Activated CD8-positive, alpha-beta memory T cell treated with anti-CD3 and anti-CD28 coated beads for 48 hours (primary cell): ENCODE data around the gene RFXANK.
"Not testable (repeated sequence)": the region's sequence is repeated elsewhere in the genome, so short reads cannot be mapped to it uniquely, and the experiment has no call there.

ENCODE experiments used
- DNase-seq, 3 experiments: peaks; one replicate each; pipeline ENCODE4 v3.0.0-alpha.2; 2020; ENCODE audit warnings: low read depth in 2 of 3, low spot score in 2 of 3

RFXANK gene

GRCh38 chr19:19205416-19206410, 13.7 kb downstream of the RFXANK start:
- no peak for DNase-seq

- DNase-seq = no peak
Measured at GRCh38 chr19:19206938-19207337, 14.9 kb downstream of the RFXANK start.

- no peak for DNase-seq
Measured at GRCh38 chr19:19207637-19208572, 15.8 kb downstream of the RFXANK start.

- no peak for DNase-seq
Measured at GRCh38 chr19:19209372-19209771, 17.3 kb downstream of the RFXANK start.

GRCh38 chr19:19211499-19212420, 19.7 kb downstream of the RFXANK start, which contains the start of gene NCAN:
Gene NCAN (plus strand): TSS chr19:19211958. CDS start chr19:19216954, 4,996 bp downstream.
- no peak for DNase-seq

GRCh38 chr19:19212916-19213315, 20.9 kb downstream of the RFXANK start:
- no peak for DNase-seq

- DNase-seq = no peak
Measured at GRCh38 chr19:19213426-19214158, 21.5 kb downstream of the RFXANK start.

GRCh38 chr19:19214159-19214490, 22.1 kb downstream of the RFXANK start:
- DNase-seq = no peak

- DNase-seq = no peak
Measured at GRCh38 chr19:19214892-19215291, 22.8 kb downstream of the RFXANK start.

GRCh38 chr19:19215792-19216191, 23.7 kb downstream of the RFXANK start:
- no peak for DNase-seq

GRCh38 chr19:19217099-19217498, 25.0 kb downstream of the RFXANK start:
- no peak for DNase-seq

GRCh38 chr19:19218911-19219310, 26.9 kb downstream of the RFXANK start:
- DNase-seq = no peak

- DNase-seq = not testable (repeated sequence)
Measured at GRCh38 chr19:19221000-19221399, 28.9 kb downstream of the RFXANK start.

- no peak for DNase-seq
Measured at GRCh38 chr19:19223060-19223459, 31.0 kb downstream of the RFXANK start.

- DNase-seq = no peak
Measured at GRCh38 chr19:19223636-19224035, 31.6 kb downstream of the RFXANK start.

GRCh38 chr19:19224150-19224851, 32.2 kb downstream of the RFXANK start:
- no peak for DNase-seq

GRCh38 chr19:19224852-19225494, 32.9 kb downstream of the RFXANK start:
- DNase-seq = peak; percentile 37 to 56 (median 46)

GRCh38 chr19:19226204-19226603, 34.1 kb downstream of the RFXANK start:
- no peak for DNase-seq

GRCh38 chr19:19226663-19227062, 34.6 kb downstream of the RFXANK start:
- no peak for DNase-seq
